Measurements from ENCODE around the gene CFDP1. TPM values are rescaled to one million over a fixed set of nuclear protein-coding genes. Genes with fewer than 3 reads are reported as not detected.
"Not testable (repeated sequence)": the region's sequence is repeated elsewhere in the genome, so short reads cannot be mapped to it uniquely, and the experiment has no call there.

The CFDP1 gene
- total RNA-seq, 1 donor from 2014 or later: 35.4 TPM

GRCh38 chr16:75455677-75456076 is 22.4 kb upstream of the CFDP1 start:
- Mint-ChIP-seq H3K4me3 (no peak overlapping the region), H3K4me1 (ENCODE audit: low read depth) (peaks cover 9% of the 10 kb centered on the region), H3K27me3 (ENCODE audit: insufficient read depth) (no peaks in the 10 kb centered on the region), H3K27ac (no peak overlapping the region), H3K36me3 (ENCODE audit: low read depth) (peaks cover 18% of the 10 kb centered on the region), H3K9me3 (no peaks in the 10 kb centered on the region)
- intact Hi-C loops (cut with micrococcal nuclease): no loop called here
- no peak for DNase-seq (ENCODE audit: low spot score)

- H3K27me3 Mint-ChIP-seq (ENCODE audit: insufficient read depth): no peaks in the 10 kb centered on the region
- H3K27ac Mint-ChIP-seq: no peak overlapping the region
- intact Hi-C loops (cut with micrococcal nuclease): no loop called here
- H3K4me1 Mint-ChIP-seq (ENCODE audit: low read depth): no peaks in the 10 kb centered on the region
- DNase-seq (ENCODE audit: low spot score): no peak
- no peaks in the 10 kb centered on the region for H3K9me3 Mint-ChIP-seq
- peaks cover 15% of the 10 kb centered on the region for H3K36me3 Mint-ChIP-seq (ENCODE audit: low read depth)
- H3K4me3 Mint-ChIP-seq: no peak overlapping the region
These were observed 19.3 kb upstream of the CFDP1 start for GRCh38 chr16:75452464-75453190.

GRCh38 chr16:75446416-75446815 is 13.1 kb upstream of the CFDP1 start:
- no peaks in the 10 kb centered on the region for H3K9me3 Mint-ChIP-seq
- H3K36me3 Mint-ChIP-seq (ENCODE audit: low read depth): peaks cover 15% of the 10 kb centered on the region
- intact Hi-C loops (cut with micrococcal nuclease): no loop called here
- no peak overlapping the region for H3K27ac Mint-ChIP-seq
- DNase-seq (ENCODE audit: low spot score): no peak
- H3K27me3 Mint-ChIP-seq (ENCODE audit: insufficient read depth): no peaks in the 10 kb centered on the region
- H3K4me3 Mint-ChIP-seq: no peak overlapping the region
- no peaks in the 10 kb centered on the region for H3K4me1 Mint-ChIP-seq (ENCODE audit: low read depth)

- intact Hi-C loops (cut with micrococcal nuclease): no loop called here
- H3K27me3 Mint-ChIP-seq (ENCODE audit: insufficient read depth): no peaks in the 10 kb centered on the region
- H3K9me3 Mint-ChIP-seq: no peaks in the 10 kb centered on the region
- H3K36me3 Mint-ChIP-seq (ENCODE audit: low read depth): peaks cover 9% of the 10 kb centered on the region
- H3K4me3 Mint-ChIP-seq: no peak overlapping the region
- no peak overlapping the region for H3K27ac Mint-ChIP-seq
- no peak for DNase-seq (ENCODE audit: low spot score)
- H3K4me1 Mint-ChIP-seq (ENCODE audit: low read depth): no peaks in the 10 kb centered on the region
These were observed 12.0 kb upstream of the CFDP1 start for GRCh38 chr16:75445298-75445697.

- DNase-seq (ENCODE audit: low spot score): no peak
- no peaks in the 10 kb centered on the region for H3K9me3 Mint-ChIP-seq
- no peaks in the 10 kb centered on the region for H3K27me3 Mint-ChIP-seq (ENCODE audit: insufficient read depth)
- H3K4me3 Mint-ChIP-seq: no peak overlapping the region
- peaks cover 3% of the 10 kb centered on the region for H3K36me3 Mint-ChIP-seq (ENCODE audit: low read depth)
- intact Hi-C loops (cut with micrococcal nuclease): no loop called here
- no peaks in the 10 kb centered on the region for H3K4me1 Mint-ChIP-seq (ENCODE audit: low read depth)
- no peak overlapping the region for H3K27ac Mint-ChIP-seq
These were observed 10.0 kb upstream of the CFDP1 start for GRCh38 chr16:75443298-75443697.

GRCh38 chr16:75433732-75434413 is 570 bp upstream of the CFDP1 start:
- Mint-ChIP-seq H3K4me3 (peak overlapping the region; percentile 85), H3K4me1 (ENCODE audit: low read depth) (peaks cover 21% of the 10 kb centered on the region), H3K36me3 (ENCODE audit: low read depth) (peaks cover 8% of the 10 kb centered on the region), H3K27me3 (ENCODE audit: insufficient read depth) (no peaks in the 10 kb centered on the region), H3K27ac (peak overlapping the region; percentile 99), H3K9me3 (no peaks in the 10 kb centered on the region)
- peak; percentile 68 for DNase-seq (ENCODE audit: low spot score)
- intact Hi-C loops (cut with micrococcal nuclease): loop anchor here (1.0 to 10.0 kb wide), 13 partner anchors 30 to 1757 kb away; partner anchors contain the start of genes ADAT1, GLG1, KARS1 and MON1B

- intact Hi-C loops (cut with micrococcal nuclease): loop anchor here (5.0 to 10.0 kb wide), 3 partner anchors 765 to 1063 kb away; partner anchors contain the start of genes GLG1 and RFWD3
- peak overlapping the region; percentile 6 for H3K4me3 Mint-ChIP-seq
- no peak for DNase-seq (ENCODE audit: low spot score)
- peaks cover 21% of the 10 kb centered on the region for H3K4me1 Mint-ChIP-seq (ENCODE audit: low read depth)
- H3K27me3 Mint-ChIP-seq (ENCODE audit: insufficient read depth): no peaks in the 10 kb centered on the region
- no peak overlapping the region for H3K27ac Mint-ChIP-seq
- H3K9me3 Mint-ChIP-seq: no peaks in the 10 kb centered on the region
- peaks cover 9% of the 10 kb centered on the region for H3K36me3 Mint-ChIP-seq (ENCODE audit: low read depth)
These were observed 3.5 kb downstream of the CFDP1 start for GRCh38 chr16:75429621-75430403.

GRCh38 chr16:75426524-75426923 is 6.8 kb downstream of the CFDP1 start:
- intact Hi-C loops (cut with micrococcal nuclease); H3K9me3 Mint-ChIP-seq; H3K36me3 Mint-ChIP-seq (ENCODE audit: low read depth); H3K27ac Mint-ChIP-seq; H3K27me3 Mint-ChIP-seq (ENCODE audit: insufficient read depth); DNase-seq (ENCODE audit: low spot score); H3K4me1 Mint-ChIP-seq (ENCODE audit: low read depth); H3K4me3 Mint-ChIP-seq: not testable (repeated sequence)

- DNase-seq (ENCODE audit: low spot score); H3K36me3 Mint-ChIP-seq (ENCODE audit: low read depth); H3K9me3 Mint-ChIP-seq; intact Hi-C loops (cut with micrococcal nuclease); H3K27ac Mint-ChIP-seq; H3K4me3 Mint-ChIP-seq; H3K27me3 Mint-ChIP-seq (ENCODE audit: insufficient read depth): not testable (repeated sequence)
- peaks cover 20% of the 10 kb centered on the region for H3K4me1 Mint-ChIP-seq (ENCODE audit: low read depth)
These were observed 9.1 kb downstream of the CFDP1 start for GRCh38 chr16:75424105-75424762.

GRCh38 chr16:75423723-75424104 is 9.6 kb downstream of the CFDP1 start:
- no peak for DNase-seq (ENCODE audit: low spot score)
- intact Hi-C loops (cut with micrococcal nuclease): no loop called here
- no peaks in the 10 kb centered on the region for H3K9me3 Mint-ChIP-seq
- no peaks in the 10 kb centered on the region for H3K27me3 Mint-ChIP-seq (ENCODE audit: insufficient read depth)
- H3K4me1 Mint-ChIP-seq (ENCODE audit: low read depth): peaks cover 20% of the 10 kb centered on the region
- H3K36me3 Mint-ChIP-seq (ENCODE audit: low read depth): peaks cover 1% of the 10 kb centered on the region
- no peak overlapping the region for H3K4me3 Mint-ChIP-seq
- H3K27ac Mint-ChIP-seq: no peak overlapping the region

- intact Hi-C loops (cut with micrococcal nuclease): no loop called here
These were observed 11.5 kb downstream of the CFDP1 start for GRCh38 chr16:75421820-75422126.

GRCh38 chr16:75420987-75421819 is 12.1 kb downstream of the CFDP1 start:
- no peak overlapping the region for H3K4me3 Mint-ChIP-seq
- DNase-seq (ENCODE audit: low spot score): no peak
- intact Hi-C loops (cut with micrococcal nuclease): no loop called here
- H3K27me3 Mint-ChIP-seq (ENCODE audit: insufficient read depth): no peaks in the 10 kb centered on the region
- no peaks in the 10 kb centered on the region for H3K9me3 Mint-ChIP-seq
- H3K36me3 Mint-ChIP-seq (ENCODE audit: low read depth): no peaks in the 10 kb centered on the region
- H3K27ac Mint-ChIP-seq: peak overlapping the region; percentile 50
- peaks cover 20% of the 10 kb centered on the region for H3K4me1 Mint-ChIP-seq (ENCODE audit: low read depth)

More at GRCh38 chr16:75421820-75422126, 11.5 kb downstream of the CFDP1 start:
- H3K36me3 Mint-ChIP-seq (ENCODE audit: low read depth): no peaks in the 10 kb centered on the region
- no peak for DNase-seq (ENCODE audit: low spot score)
- peaks cover 20% of the 10 kb centered on the region for H3K4me1 Mint-ChIP-seq (ENCODE audit: low read depth)
- H3K9me3 Mint-ChIP-seq: no peaks in the 10 kb centered on the region
- no peak overlapping the region for H3K4me3 Mint-ChIP-seq
- H3K27me3 Mint-ChIP-seq (ENCODE audit: insufficient read depth): no peaks in the 10 kb centered on the region
- peak overlapping the region; percentile 50 for H3K27ac Mint-ChIP-seq

Measured in activated T-helper 1 cell treated with anti-CD3 and anti-CD28 coated beads, Interleukin-12 subunit alpha, Interleukin-12 subunit beta, Interleukin-2, Interleukin-4 antibody, amounts not matched to agents 30 ng/mL and 10 ng/mL and 1 ng/mL, durations not matched to agents 14 hours and 24 hours and 36 hours (primary cell).